T-helper 17 cell (primary cell): Measurements from ENCODE around the gene TTC23L. TPM values are rescaled to one million over a fixed set of nuclear protein-coding genes. Genes with fewer than 3 reads are reported as not detected.

ENCODE experiments used
- total RNA-seq, 4 donors: library from RNA in 2 of 4; stranded (reverse) in 2 of 4; gene quantifications; one replicate each; pipeline ENCODE4 v1.2.3 and lab custom pipeline; 2022 to 2026

TTC23L gene
- total RNA-seq, 2 donors from 2014 or later = 0.42 to 0.96 TPM

Other genes starting within 250 kb of the TTC23L start
- gene RAI14, start 182.8 kb upstream of the TTC23L start, total RNA-seq = 1 to 10 TPM; 2.0 to 3.1 TPM
- 10 to 100 TPM; 25.4 to 32.4 TPM for gene RAD1, start 76.3 kb downstream of the TTC23L start, total RNA-seq
- gene BRIX1, start 76.5 kb downstream of the TTC23L start, total RNA-seq = 10 to 100 TPM; 20.6 to 24.4 TPM
- 10 to 100 TPM; 54.0 to 54.3 TPM for gene DNAJC21, start 90.4 kb downstream of the TTC23L start, total RNA-seq
- not detected for gene AGXT2, start 208.8 kb downstream of the TTC23L start, total RNA-seq